Endodermal cell (in vitro differentiated cells): Measurements from ENCODE around the gene CSNK1E. TPM values are rescaled to one million over a fixed set of nuclear protein-coding genes. Genes with fewer than 3 reads are reported as not detected.

Source experiments
- DNase-seq: peaks from one replicate; pipeline ENCODE4 v3.0.0-alpha.2; 2017
- H3K27ac ChIP-seq: 2 replicates; pipeline ENCODE4 v1.5.1; 2013; ENCODE audit warnings: mild to moderate bottlenecking, low read depth, low read length, moderate library complexity
- H3K27me3 ChIP-seq: 2 replicates; pipeline ENCODE4 v1.6.1; 2013; ENCODE audit warnings: mild to moderate bottlenecking, low read length, moderate library complexity; ENCODE audit not compliant: insufficient read depth, control insufficient read depth, poor library complexity, severe bottlenecking
- H3K36me3 ChIP-seq: 2 replicates; pipeline ENCODE4 v1.7.0; 2013; ENCODE audit warnings: mild to moderate bottlenecking, low read length, moderate library complexity; ENCODE audit not compliant: control insufficient read depth, insufficient read depth
- H3K4me1 ChIP-seq: one replicate; pipeline ENCODE4 v1.7.0; 2013; ENCODE audit warnings: low read length; ENCODE audit not compliant: control insufficient read depth, insufficient read depth
- H3K4me3 ChIP-seq: 2 replicates; pipeline ENCODE4 v1.5.1; 2013; ENCODE audit warnings: mild to moderate bottlenecking, low read length, moderate library complexity
- H3K9ac ChIP-seq: 2 replicates; pipeline ENCODE4 v1.6.1; 2013; ENCODE audit warnings: mild to moderate bottlenecking, low read length, moderate library complexity; ENCODE audit not compliant: poor library complexity, severe bottlenecking; ENCODE audit errors: extremely low read depth
- H3K9me3 ChIP-seq: 2 replicates; pipeline ENCODE4 v1.6.1; 2013; ENCODE audit warnings: mild to moderate bottlenecking, low read length, moderate library complexity; ENCODE audit not compliant: control insufficient read depth
- H3K27ac Mint-ChIP-seq: 2 replicates; pipeline ENCODE4 v1.8.0; 2020; ENCODE audit warnings: mixed read lengths
- H3K27me3 Mint-ChIP-seq: 2 replicates; pipeline ENCODE4 v1.8.0; 2021; ENCODE audit warnings: mild to moderate bottlenecking, mixed read lengths; ENCODE audit not compliant: insufficient read depth
- H3K36me3 Mint-ChIP-seq: 2 replicates; pipeline ENCODE4 v1.8.0; 2020; ENCODE audit warnings: low read depth, mixed read lengths
- H3K4me1 Mint-ChIP-seq: 2 replicates; pipeline ENCODE4 v1.8.0; 2020; ENCODE audit warnings: mixed read lengths
- H3K4me3 Mint-ChIP-seq: 2 replicates; pipeline ENCODE4 v1.8.0; 2020; ENCODE audit warnings: mild to moderate bottlenecking, moderate library complexity, mixed read lengths
- H3K9me3 Mint-ChIP-seq: 2 replicates; pipeline ENCODE4 v1.8.0; 2020; ENCODE audit warnings: mild to moderate bottlenecking, mixed read lengths
- WGBS, 2 experiments: methylation state at CpG; one replicate each; pipeline versions ENCODE4 v1.1.5 to v1.1.7; 2013; ENCODE audit warnings: missing lambda C conversion rate in 2 of 2, mixed read lengths in 1 of 2; ENCODE audit not compliant: insufficient coverage in 1 of 2, insufficient read length in 1 of 2; 5-methylcytosine and 5-hydroxymethylcytosine counted together
- total RNA-seq, 2 donors: library from RNA; stranded (reverse); fragmentation: NEBNext Ultra II Directional in 1 of 2; extraction: Animal tissue kit (Norgen Biotek cat#: 25700) in 1 of 2; gene quantifications; 2 replicates in 1 of 2; 3 replicates in 1 of 2; pipeline ENCODE4 v1.2.1, GENCODE V29; 2021
- TF ChIP-seq, protein P1 (sequence below): fragments of 200-600 bp; sonication (generic); conservative IDR thresholded peaks from 2 replicates; pipeline ENCODE4 v1.5.0; 2021; ENCODE audit warnings: antibody characterized with exemption, mild to moderate bottlenecking

Gene CSNK1E
- total RNA-seq, 2 donors from 2014 or later: 224 to 229 TPM

DNA sequence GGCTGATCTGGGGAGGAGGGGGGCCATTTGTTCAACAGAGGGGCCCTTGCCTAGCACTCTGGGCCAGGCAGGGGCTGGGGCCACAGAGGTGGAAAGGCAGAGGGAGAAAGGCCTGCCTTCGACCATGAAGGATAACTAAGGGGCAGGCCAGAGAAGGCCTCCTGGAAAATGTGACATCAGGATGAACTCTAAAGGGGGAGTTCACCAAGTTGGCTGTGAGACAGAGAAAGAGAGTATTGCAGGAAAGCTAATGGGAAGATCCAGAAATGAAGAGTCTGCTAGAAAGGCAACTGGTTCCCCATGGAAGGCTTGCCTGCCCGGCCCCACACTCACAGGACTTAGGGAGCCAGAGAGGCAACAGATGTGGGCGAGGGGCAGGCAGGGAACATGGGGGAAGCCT lies 16.3 kb downstream of the CSNK1E start:
- Mint-ChIP-seq H3K4me1 (peaks cover 9% of the 10 kb centered on the region), H3K36me3 (peaks cover 75% of the 10 kb centered on the region), H3K27ac (peak overlapping the region; percentile 44), H3K9me3 (no peaks in the 10 kb centered on the region), H3K27me3 (no peaks in the 10 kb centered on the region), H3K4me3 (no peak overlapping the region)
- TF ChIP-seq, protein P1, sequence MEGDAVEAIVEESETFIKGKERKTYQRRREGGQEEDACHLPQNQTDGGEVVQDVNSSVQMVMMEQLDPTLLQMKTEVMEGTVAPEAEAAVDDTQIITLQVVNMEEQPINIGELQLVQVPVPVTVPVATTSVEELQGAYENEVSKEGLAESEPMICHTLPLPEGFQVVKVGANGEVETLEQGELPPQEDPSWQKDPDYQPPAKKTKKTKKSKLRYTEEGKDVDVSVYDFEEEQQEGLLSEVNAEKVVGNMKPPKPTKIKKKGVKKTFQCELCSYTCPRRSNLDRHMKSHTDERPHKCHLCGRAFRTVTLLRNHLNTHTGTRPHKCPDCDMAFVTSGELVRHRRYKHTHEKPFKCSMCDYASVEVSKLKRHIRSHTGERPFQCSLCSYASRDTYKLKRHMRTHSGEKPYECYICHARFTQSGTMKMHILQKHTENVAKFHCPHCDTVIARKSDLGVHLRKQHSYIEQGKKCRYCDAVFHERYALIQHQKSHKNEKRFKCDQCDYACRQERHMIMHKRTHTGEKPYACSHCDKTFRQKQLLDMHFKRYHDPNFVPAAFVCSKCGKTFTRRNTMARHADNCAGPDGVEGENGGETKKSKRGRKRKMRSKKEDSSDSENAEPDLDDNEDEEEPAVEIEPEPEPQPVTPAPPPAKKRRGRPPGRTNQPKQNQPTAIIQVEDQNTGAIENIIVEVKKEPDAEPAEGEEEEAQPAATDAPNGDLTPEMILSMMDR: no peak
- Histone ChIP-seq H3K4me3 (no peak overlapping the region), H3K9ac (no peak overlapping the region), H3K9me3 (no peaks in the 10 kb centered on the region), H3K27ac (no peak overlapping the region), H3K27me3 (no peaks in the 10 kb centered on the region), H3K4me1 (no peaks in the 10 kb centered on the region), H3K36me3 (peaks cover 85% of the 10 kb centered on the region)
- WGBS, 2 experiments: 94 to 97% methylated on average over 3 of the region's 3 CpGs
- DNase-seq: no peak

DNA sequence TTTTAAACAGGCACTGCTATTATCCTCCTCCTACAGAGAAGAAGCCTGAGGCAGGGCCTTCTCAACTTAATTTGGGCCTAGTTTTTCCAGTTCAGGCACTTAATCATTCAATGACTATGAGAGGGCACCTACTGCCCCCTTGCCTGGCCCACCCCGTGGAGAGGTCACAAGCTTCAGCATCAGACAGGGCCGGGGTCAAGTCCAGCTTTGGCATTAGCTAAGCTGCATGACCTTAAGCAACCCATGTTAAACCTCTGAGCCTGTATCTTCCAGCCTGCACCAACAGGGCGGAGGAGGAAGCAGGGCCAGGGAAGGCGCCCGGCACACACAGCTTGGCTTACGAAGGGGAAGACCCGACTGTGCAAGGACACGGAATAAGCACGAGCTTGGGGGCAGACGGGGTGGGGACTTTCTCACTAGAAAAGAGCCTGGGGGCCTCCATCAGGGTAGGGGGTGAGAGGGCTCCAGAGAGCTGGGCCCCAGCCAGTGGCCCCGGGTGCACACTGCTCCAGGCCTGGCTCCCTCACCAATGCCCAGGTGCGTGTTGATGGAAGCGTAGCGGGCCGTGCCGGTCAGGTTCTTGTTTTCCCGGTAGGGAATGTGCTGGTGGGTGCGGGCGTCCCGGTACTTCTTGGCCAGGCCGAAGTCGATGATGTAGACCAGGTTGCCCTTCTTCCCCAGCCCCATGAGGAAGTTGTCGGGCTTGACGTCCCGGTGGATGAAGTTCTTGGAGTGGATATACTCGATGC lies 16.9 kb downstream of the CSNK1E start:
- Mint-ChIP-seq H3K9me3 (no peaks in the 10 kb centered on the region), H3K36me3 (peaks cover 77% of the 10 kb centered on the region), H3K4me1 (peaks cover 3% of the 10 kb centered on the region), H3K27ac (peak overlapping the region; percentile 48), H3K27me3 (no peaks in the 10 kb centered on the region), H3K4me3 (no peak overlapping the region)
- no peaks in the 10 kb centered on the region for H3K27me3 ChIP-seq
- no peak overlapping the region for H3K27ac ChIP-seq
- no peak overlapping the region for H3K9ac ChIP-seq
- H3K4me3 ChIP-seq: no peak overlapping the region
- H3K4me1 ChIP-seq: no peaks in the 10 kb centered on the region
- H3K9me3 ChIP-seq: no peaks in the 10 kb centered on the region
- no peak for DNase-seq
- TF ChIP-seq, protein P1: no peak
- peaks cover 88% of the 10 kb centered on the region for H3K36me3 ChIP-seq
- 97 to 98% methylated on average over 15 to 26 of the region's 26 CpGs for WGBS, 2 experiments

DNA sequence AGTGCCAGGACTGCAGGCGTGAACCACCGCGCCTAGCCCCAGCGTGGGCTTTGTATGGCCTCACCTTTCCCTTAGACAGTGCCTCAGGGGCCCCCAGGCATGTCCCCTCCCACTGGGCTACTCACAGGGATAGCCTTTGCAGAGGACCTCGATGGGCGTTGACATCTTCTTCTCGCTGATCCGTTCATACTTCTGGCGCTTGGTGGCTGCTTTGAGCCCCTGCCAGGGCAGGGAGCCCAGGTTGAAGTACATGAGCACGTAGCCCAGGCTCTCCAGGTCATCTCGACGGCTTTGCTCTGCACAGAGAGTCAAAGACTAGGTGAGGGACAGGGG lies 17.5 kb downstream of the CSNK1E start:
- H3K4me1 Mint-ChIP-seq: peaks cover 2% of the 10 kb centered on the region
- no peaks in the 10 kb centered on the region for H3K9me3 Mint-ChIP-seq
- H3K9ac ChIP-seq: no peak overlapping the region
- 93 to 94% methylated on average over 12 of the region's 12 CpGs for WGBS, 2 experiments
- DNase-seq: no peak
- H3K4me1 ChIP-seq: no peaks in the 10 kb centered on the region
- H3K27me3 Mint-ChIP-seq: no peaks in the 10 kb centered on the region
- no peak overlapping the region for H3K4me3 ChIP-seq
- no peak overlapping the region for H3K27ac ChIP-seq
- H3K27me3 ChIP-seq: no peaks in the 10 kb centered on the region
- TF ChIP-seq, protein P1: no peak
- H3K36me3 Mint-ChIP-seq: peaks cover 74% of the 10 kb centered on the region
- H3K36me3 ChIP-seq: peaks cover 95% of the 10 kb centered on the region
- peak overlapping the region; percentile 48 for H3K27ac Mint-ChIP-seq
- H3K4me3 Mint-ChIP-seq: no peak overlapping the region
- H3K9me3 ChIP-seq: no peaks in the 10 kb centered on the region
